GM04503 (cell line): ENCODE measurements around the gene RAB3IL1.
"Not testable (repeated sequence)": the region's sequence is repeated elsewhere in the genome, so short reads cannot be mapped to it uniquely, and the experiment has no call there.

Experiments
- DNase-seq: peaks from one replicate; pipeline ENCODE4 v3.0.0-alpha.2; 2012; ENCODE audit warnings: low read depth

Gene RAB3IL1

GRCh38 chr11:61885784-61886580, 31.4 kb downstream of the RAB3IL1 start:
- DNase-seq = no peak

DNA sequence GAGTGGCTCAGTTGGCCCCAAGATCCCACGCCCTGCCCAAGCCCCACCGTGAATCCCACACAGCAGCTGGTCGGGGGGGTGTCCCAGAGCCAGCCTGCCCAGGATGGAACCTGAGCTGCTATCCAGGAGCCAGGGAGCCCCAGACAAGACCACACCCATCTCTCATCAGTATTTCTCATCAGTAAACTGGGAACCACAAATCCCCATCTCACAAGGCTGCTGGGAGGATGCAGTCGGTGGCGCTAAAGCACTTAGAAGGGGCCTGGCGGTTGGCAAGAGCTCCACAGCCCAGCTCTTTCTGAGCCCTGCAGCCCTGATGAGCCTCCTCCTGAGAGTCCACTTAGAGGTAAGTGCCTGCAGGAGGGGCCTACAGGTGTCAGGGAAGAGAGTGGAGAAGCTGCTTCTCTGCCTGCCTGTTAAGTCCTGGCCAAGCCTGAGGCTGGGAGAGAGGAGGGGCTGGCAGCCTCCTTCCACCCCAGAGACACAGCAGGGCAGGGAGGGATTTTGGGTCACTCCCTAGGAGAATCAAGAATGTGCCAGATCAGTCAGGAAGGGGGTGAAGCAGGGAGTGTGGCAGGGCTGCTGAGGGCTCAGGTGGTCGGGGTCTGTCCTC, 32.1 kb downstream of the RAB3IL1 start:
- no peak for DNase-seq

DNA sequence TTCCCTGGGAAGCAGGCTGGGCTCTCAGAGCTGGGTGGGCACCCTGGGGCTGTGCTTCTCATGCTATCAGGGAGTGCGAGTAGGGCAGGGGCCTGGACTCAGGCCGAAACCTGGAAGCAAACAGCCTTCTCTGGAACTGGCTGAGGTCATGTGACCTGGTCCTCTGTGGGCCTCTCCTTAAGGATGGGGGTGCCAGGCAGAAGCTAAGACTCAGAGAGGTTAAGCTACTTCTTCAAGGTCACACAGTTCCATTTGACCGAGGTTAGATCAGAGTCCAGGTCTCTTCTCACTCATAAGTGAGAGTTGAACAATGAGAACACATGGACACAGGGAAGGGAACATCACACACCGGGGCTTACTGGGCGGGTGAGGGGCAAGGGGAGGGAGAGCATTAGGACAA, 33.4 kb downstream of the RAB3IL1 start:
- no peak for DNase-seq

- no peak for DNase-seq
Measured at GRCh38 chr11:61883327-61883726, 34.0 kb downstream of the RAB3IL1 start.

GRCh38 chr11:61882879-61883278, 34.5 kb downstream of the RAB3IL1 start:
- DNase-seq = no peak

DNA sequence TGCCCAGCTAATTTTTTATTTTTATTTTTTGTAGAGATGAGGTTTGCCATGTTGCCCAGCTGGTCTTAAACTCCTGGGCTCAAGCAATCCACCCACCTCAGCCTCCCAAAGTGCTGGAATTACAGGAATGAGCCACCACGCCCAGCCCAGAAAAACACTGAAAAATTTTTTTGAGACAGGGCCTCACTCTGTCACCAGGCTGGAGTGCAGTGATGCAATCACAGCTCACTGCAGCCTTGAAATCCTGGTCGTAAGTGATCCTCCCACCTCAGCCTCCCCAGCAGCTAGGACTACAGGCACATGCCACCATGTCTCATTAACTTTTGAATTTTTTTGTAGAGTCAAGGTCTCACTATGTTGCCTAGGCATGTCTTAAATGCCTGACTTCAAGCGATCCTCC, 35.1 kb downstream of the RAB3IL1 start:
- DNase-seq = not testable (repeated sequence)

DNA sequence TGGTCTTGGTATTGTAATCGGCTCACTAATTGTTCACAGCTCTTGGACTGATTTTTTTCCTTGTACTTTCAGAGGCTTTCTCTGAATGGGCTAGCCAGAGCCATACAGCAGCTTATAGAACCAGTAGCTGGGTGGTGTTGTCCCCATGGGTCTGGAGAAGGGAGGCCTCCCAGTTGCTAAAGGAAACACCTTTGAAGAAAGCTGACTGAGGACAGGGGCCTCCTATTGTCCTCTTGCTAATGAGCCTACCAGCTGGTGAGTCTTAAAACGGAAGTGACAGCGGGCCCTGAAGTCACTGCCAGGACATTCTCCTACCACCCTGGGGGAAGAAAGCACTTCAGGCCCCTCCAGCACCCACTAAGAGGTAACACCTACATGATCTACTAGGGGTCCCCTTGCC, 36.0 kb downstream of the RAB3IL1 start:
- no peak for DNase-seq

DNA sequence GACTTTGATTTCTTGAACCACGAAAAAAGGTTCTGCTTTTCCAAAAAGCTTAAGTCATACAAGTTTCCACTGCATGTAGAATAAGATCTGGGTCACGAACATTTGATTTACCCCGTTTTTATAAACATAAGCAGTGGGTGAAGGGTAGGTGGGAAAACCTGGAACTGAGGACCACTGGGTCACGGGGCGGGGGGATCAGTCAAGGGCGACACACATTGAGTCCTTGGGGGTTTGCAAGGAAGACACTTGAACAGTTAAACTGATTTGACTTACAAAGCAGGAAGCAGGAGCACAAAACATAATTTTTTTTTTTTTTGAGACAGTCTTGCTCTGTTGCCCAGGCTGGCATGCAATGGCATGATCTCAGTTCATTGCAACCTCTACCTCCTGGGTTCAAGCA, 36.9 kb downstream of the RAB3IL1 start:
- DNase-seq = no peak

- no peak for DNase-seq
Measured at GRCh38 chr11:61880031-61880430, 37.3 kb downstream of the RAB3IL1 start.

- no peak for DNase-seq
Measured at GRCh38 chr11:61879152-61879551, 38.2 kb downstream of the RAB3IL1 start.

DNA sequence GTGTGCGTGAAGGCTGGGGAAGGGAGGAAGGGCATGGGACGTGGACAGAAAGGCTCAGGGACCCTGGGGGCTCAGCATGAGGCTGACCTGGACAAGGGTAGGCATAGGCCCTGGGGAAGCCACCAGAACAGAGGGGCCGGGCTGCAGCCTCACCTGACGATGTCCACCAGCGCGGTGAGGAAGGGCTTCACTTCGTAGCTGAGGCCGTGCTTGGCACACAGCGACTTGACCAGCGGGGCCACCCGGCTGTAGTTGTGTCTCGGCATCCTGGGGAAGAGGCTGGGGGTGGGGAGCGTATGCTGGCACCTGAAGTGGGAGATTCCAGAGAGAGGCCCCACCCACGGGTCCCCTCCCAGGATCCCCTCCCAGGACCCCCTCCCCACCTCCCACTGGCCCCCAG, 41.7 kb downstream of the RAB3IL1 start:
- DNase-seq = no peak

DNA sequence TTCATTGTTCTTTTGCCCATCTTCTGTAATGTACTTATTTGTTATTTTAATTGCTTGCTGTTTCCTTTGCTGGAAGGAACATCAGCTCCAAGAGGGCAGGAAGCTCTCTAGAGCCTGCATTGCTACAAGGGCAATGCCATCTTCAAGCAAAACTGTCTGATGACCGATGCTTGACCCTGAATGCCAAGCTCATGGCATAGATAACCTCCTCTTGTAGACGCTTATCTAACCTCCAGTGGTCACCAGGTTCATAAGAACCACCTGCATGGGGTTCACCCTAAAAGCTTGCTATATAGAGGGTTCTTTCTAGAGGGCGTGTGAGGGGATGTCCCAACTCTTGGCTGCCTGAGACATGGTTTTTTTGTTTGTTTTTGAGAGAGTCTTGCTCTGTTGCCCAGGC, 42.5 kb downstream of the RAB3IL1 start:
- DNase-seq = no peak

GRCh38 chr11:61874377-61874809, 43.0 kb downstream of the RAB3IL1 start:
- no peak for DNase-seq

DNA sequence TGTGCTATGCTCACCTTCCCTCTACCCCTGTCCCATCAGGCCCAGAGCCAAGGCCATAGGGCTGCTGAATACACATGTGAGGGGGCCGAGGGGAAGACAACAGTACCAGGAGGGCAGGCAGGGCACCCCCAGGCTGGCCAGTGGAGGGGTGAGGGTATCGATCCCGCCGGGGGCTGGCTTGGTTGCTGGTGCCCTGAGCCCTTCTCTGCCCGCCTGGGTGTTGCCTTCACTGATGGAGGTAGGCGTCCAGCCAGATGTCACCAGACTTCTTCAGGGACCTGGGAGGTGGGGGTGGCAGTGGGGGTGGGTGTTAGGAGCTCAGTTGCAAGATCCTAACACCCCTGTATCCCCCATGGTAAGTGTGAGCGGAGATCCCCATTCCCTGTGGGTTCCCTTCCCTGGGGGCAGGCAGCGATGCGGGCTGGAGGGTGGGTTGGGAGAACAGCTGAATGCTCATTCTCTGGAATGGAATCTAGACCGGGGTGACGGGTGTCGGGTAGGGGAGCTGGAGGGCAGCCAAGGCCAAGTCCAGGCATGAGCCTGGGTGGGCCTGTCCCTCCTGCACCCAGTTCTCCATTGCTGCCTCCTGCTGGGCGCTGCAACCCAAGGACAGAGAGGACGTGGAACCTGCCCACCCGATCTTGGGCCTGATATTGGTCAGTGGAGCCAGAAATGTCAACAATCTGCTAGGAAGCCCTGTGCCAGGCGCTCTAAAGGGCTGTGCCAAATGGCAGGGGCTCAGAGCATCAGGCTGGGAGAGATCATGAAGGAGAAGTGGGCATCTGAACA, 43.6 kb downstream of the RAB3IL1 start:
- no peak for DNase-seq

GRCh38 chr11:61872935-61873565, 44.3 kb downstream of the RAB3IL1 start:
- no peak for DNase-seq

- peak; percentile 31 for DNase-seq
Measured at GRCh38 chr11:61871158-61871597, 46.2 kb downstream of the RAB3IL1 start.

DNA sequence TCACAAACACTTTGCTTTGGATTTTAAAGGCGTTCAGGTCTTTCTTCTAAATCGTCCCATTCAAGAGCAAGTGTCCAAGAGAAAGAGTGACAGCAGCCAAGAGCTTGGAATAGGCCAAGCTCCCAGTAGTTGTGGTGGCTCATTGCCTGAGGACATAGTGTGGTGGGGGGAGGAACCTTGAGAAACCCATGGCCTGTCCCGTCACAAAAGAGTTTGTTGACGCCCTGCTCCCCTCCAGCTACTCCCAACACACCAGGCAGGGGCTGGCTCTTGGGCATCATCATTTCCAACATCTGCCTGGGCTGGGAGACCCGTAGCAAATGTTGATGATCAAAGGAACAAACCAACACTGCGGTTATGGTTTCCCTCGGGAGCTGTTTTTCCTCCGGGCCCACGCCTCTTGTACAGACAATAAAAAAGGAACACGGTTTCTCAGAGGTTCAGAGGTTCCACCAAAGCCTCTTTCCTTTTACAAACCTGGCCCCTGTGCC, 46.8 kb downstream of the RAB3IL1 start:
- no peak for DNase-seq

DNA sequence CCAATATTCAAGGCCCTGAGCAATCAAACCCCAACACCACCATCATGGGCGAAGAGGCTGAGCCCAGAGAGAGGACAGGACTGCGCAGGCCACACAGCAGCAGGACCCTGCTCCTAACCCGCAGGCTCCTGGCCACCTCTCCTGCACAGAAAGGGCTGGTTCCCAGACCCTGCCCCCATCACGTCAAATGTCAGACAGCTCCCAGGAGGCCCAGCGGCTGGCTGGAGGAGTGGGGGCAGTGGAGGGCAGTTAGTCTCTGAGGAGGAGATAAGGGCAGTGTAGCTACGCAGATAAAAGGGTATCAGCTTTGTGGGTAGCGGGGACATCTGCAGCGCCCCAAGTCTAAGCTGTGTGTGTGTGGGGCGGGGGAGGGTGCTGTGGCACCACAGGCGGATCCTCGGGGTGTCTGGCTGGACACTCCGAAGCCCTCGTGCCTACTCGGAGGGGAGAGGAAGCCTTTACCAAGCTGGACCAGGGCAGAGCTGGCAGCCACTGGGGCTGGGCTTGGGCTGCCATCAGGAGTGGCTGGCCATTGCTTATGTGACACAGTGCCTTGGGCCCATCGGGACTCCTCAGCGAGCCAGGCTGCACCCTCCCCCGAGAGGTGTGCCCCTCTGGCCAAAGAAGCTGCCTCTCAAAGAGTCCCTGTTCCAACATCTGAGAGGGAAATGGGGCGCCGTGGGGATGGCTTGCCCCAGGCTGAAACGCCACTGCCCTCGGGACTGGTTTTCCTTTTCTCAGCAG, 47.5 kb downstream of the RAB3IL1 start:
- no peak for DNase-seq

GRCh38 chr11:61869429-61869707, 48.0 kb downstream of the RAB3IL1 start:
- no peak for DNase-seq

GRCh38 chr11:61868571-61869428, 48.6 kb downstream of the RAB3IL1 start:
- no peak for DNase-seq

- DNase-seq = no peak
Measured at GRCh38 chr11:61866958-61867343, 50.4 kb downstream of the RAB3IL1 start.
